Suprapubic skin (tissue), 3 donors: ENCODE data around the gene SPAG8.

Experiments
- CTCF ChIP-seq, 2 donors: fragments of 200-600 bp in 1 of 2; fragments of 450-650 bp in 1 of 2; sonication (generic) in 1 of 2; IDR thresholded peaks; one replicate each; pipeline ENCODE4 v1.5.1; 2016 to 2019; ENCODE audit warnings: antibody characterized with exemption in 2 of 2, mild to moderate bottlenecking in 1 of 2, moderate library complexity in 1 of 2
- POLR2A ChIP-seq, 2 donors: fragments of 450-650 bp; IDR thresholded peaks; one replicate each; pipeline ENCODE4 v1.6.1; 2017; ENCODE audit warnings: antibody characterized with exemption in 2 of 2, mild to moderate bottlenecking in 2 of 2, moderate library complexity in 2 of 2

- TF ChIP-seq CTCF (IDR thresholded peaks at IDR 0.05) (no peak), POLR2A (IDR thresholded peaks at IDR 0.05) (no peak)
These were observed 4.6 kb upstream of the SPAG8 start for GRCh38 chr9:35816708-35817107.
